NCI-H774 (cell line): Measurements from ENCODE around the gene ERC1.
"Not testable (repeated sequence)": the region's sequence is repeated elsewhere in the genome, so short reads cannot be mapped to it uniquely, and the experiment has no call there.

ENCODE experiments used
- DNase-seq: peaks from one replicate; lab custom pipeline; 2025; lab: John Stamatoyannopoulos, UW

Gene ERC1

DNA sequence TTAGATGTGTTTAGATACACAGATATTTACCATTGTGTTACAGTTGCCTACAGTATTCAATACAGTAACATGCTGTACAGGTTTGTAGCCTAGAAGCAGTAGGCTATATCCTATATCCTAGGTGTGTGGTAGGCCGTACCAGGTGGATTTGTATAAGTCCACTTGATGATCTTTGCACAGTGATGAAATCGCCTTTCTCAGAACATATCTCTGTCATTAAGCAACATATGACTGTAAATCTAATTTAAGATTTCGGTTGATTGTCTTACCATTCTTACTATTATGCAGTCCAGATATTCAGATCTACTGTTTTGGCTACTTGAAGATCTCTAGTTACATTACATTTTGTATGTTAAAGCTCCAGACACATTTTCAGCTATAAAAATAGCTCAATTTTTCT is 39.8 kb downstream of the ERC1 start:
- no peak for DNase-seq

GRCh38 chr12:1034243-1034642 is 43.2 kb downstream of the ERC1 start:
- no peak for DNase-seq

DNA sequence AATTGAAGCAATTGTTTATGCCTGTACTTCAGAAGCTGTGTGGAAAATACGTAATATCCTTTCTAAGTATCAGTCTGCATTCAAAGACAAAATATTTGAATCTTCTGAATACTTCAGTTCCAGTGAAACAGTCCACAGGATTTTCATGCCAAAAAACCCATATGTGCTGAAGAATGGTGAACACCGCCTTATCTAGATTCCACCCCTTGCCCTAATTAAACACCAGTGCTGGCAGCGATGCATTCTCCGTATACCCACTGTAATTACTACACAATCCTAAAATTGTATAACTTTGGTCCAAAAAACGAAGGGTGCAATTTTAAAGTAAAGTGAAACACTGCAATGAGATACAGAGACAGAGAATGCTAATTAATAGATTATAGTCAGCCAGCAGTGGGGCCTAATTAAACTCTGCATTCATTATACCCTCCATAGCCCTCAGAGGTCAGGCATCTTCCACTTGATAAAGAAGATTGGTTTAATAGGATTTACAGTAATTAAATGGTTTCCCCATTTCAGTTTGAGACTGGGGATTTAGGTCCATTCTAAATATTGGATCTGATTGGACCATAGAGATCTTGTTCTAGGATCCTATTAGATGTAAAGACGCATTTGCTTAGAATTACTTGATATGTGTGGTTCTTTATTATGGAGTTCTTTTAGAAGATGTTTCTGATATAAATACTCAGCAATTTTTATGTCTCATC is 43.9 kb downstream of the ERC1 start:
- DNase-seq = no peak

DNA sequence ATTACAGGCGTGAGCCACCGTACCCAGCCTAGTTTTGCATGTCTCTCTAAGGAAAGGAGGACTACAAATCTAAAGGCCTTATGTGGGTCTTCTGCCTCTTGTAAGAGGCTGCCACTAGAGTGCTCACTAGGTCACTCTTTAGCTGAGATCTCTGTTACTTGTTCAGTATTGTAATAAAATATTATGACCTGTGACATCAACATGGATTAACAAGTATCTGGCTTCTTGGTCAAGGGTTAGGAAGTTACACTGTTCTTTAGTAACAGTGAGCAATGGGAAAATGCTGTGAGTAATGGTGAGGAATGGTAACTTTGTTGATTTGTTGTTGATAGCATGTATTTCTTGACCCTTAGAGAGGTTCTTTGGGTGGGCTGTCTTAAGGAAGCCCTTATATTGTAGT is 50.5 kb downstream of the ERC1 start:
- DNase-seq = no peak

- DNase-seq = no peak
Observed at GRCh38 chr12:1044199-1044598, 53.2 kb downstream of the ERC1 start.

DNA sequence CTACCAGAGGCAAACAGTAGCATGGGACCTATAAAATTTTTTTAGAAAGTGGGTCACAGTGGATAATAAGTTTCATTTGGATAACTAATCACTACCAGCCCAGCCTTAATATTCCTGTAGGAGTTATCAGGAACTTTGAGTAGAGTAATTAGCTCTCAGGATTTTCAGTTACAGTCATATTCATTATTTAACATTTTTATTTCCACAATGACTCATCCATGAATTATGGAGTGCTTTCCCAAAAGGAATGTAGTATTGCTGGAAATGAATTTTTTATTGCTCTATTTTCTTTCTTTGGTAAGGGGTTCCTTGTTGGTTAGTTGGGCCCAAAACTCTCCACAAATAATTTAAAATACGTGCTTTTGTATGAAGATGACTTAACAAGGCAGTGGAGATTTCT is 53.7 kb downstream of the ERC1 start:
- no peak for DNase-seq

- no peak for DNase-seq
Observed at GRCh38 chr12:1046727-1047126, 55.7 kb downstream of the ERC1 start.

- no peak for DNase-seq
Observed at GRCh38 chr12:1047898-1048660, 57.1 kb downstream of the ERC1 start.

DNA sequence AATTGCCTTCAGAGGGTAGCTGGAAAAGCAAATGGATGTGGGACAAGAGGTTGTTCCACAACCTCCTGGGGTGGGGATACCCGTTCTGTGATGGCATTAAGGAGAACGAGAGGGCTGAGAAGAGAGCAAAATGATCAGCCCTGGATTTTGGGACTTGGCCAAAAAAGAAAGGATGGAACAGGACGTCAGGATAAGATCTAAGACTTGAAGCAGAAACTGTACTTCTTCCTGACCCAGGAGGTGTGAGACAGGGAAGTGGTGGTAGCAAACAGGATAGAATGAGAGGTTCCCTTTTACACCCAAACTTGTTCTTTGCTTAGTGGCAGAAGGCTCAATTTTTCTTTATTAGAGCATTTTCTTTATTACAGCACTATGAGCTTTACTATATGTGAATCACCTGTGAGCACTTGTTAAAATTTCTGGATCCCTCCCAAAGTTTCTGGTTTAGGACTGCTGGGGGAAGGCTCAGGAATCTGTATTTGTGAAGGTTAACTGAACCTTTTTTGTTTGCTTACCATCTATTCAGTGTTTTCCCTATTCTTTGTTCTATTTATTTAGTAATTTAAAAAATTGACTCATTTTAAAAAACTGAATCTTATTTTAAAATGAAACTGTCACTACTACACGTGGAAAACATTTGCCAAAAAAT is 59.2 kb downstream of the ERC1 start:
- no peak for DNase-seq

DNA sequence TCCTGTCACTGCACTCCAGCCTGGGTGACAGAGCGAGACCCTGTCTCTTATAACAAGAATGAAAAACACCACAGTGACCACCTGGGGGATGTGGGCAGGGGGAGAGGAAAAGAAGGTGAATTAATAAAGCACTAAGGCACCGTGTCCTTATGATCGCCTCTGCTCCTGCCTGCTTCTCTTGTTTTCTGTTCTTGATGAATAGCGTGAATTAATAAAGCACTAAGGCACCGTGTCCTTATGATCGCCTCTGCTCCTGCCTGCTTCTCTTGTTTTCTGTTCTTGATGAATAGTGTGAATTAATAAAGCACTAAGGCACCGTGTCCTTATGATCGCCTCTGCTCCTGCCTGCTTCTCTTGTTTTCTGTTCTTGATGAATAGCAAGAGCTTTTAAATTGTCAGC is 60.6 kb downstream of the ERC1 start:
- DNase-seq = not testable (repeated sequence)

DNA sequence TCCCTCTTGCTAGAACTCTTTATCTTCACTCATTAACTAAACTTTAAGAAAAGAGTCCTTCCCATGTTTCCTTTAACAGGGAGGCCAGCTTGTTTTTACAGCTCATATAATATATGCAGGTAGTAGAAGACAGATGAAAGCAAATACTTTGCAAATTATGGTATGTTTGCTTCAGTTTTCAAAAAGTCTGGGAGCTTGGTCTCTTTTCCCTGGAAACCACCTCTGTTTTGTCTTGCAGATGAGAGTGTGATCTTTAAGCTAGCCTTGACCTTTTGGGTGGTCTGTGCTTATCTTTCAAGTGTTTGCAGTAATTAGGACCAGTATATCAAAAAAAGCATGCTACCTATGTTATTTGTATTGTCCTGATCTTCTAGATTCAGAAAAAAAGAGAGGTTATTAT is 62.7 kb downstream of the ERC1 start:
- DNase-seq = no peak

DNA sequence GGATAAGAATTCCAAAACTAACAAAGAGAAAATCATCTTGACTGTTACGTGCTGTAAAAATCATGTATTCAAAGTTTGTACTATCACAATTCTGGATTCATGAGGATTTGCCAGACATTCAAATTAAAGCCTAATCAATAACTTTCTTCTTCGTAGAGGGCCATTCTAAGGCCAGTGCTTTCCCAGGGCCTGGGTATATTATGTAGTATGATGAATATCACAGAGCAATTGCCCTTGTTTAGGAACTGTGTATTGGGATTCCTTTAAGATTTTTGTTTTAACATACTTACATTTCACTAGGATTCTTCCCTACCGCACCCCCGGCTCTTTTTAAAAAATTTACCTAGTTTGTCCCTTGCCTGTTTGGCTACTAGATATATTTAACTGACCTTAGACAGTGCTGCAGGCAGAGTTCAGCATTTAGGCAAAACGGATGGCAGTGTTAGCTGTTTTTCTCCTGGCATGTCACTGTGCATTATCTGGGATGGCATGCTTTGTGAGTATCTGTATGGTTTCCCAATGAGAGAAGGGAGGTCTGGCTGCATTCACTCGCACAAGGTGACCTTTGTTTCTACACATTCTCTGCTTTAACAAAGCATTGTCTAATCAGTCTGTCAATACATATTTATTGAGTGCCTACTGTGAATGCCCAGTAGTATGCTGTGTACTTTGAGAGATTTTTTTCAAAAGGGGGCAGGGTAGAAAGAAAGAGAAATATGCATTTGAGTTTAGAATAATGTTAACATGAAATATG is 63.3 kb downstream of the ERC1 start:
- no peak for DNase-seq

GRCh38 chr12:1056390-1056789 is 65.4 kb downstream of the ERC1 start:
- no peak for DNase-seq

- DNase-seq = no peak
Observed at GRCh38 chr12:1058423-1058822, 67.4 kb downstream of the ERC1 start.

DNA sequence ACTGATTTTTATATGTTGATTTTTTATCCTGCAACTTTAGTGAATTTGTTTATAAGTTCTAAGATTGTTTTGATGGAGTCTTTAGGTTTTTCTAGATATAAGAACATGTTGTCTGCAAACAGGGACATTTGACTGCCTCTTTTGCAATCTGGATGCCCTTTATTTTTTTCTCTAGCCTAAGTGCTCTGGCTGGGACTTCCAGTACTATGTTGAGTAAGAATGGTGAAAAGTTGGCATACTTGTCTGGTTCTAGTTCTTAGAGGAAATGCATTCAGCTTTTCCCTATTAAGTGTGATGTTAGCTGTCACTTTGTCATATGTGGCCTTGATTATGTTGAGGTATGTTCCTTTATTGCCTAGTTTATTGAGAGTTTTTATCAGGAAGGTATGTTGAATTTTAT is 68.1 kb downstream of the ERC1 start:
- DNase-seq = no peak

- no peak for DNase-seq
Observed at GRCh38 chr12:1063852-1064251, 72.8 kb downstream of the ERC1 start.

DNA sequence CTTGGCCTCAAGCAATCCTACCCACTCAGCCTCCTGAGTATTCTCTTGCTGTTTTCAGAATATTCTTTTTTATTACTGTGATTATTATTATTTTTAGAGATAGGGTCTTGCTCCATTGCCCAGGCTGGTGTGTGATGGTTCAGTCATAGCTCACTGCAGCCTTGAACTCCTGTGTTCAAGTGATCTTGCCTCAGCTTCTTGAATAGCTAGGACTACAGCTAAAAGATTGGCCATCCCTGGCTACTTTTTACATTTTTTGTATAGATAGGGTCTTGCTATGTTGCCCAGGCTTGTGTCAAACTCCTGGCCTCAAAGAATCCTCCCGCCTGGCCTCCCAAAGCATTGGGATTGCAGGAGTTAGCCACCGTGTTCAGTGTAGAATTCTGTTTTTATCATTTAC is 73.3 kb downstream of the ERC1 start:
- DNase-seq = no peak

DNA sequence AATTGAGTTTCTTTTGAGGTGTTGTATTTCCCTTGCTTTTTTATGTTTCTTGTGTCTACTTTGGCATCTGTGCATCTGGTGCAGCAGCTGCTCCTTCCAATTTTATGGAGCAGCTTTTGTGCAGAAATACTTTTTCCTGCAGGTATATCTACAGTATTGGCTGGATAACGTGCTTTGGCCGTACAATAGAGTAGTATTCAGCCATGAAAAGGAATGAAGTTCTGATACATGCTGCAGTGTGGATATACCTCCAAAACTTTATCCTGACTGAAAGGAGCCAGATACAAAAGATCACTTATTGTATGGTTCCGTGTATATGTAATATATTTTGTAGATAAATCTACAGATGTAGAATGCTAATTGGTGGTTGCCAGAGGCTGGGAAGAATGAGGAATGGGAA is 74.6 kb downstream of the ERC1 start:
- no peak for DNase-seq

- no peak for DNase-seq
Observed at GRCh38 chr12:1069846-1070245, 78.8 kb downstream of the ERC1 start.

GRCh38 chr12:1071182-1071581 is 80.2 kb downstream of the ERC1 start:
- DNase-seq = no peak

- DNase-seq = no peak
Observed at GRCh38 chr12:1073652-1074051, 82.6 kb downstream of the ERC1 start.

- no peak for DNase-seq
Observed at GRCh38 chr12:1077036-1077803, 86.2 kb downstream of the ERC1 start.
